Measurements from ENCODE around the gene STIM2.

STIM2 gene

DNA sequence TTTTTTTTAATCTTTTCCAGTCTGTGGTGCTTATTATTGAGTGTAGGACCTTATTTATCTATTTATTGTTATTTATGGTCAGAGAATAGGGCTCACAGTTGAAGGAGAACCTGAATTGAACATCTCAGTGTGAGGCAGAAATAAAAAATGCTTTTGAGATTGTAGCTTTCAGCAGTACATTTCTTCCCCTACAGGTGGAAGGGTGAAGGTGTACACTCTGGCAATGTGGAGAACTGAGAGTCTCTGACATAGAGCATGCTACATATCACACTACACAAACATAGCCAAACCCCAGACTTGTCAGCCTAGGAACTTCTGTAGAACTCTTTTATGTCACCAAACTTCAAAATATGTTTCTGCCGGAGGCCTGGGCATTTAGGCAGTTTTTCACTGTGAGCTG is 140.2 kb downstream of the STIM2 start:
- H2AK5ac ChIP-seq (ENCODE audit: low read depth, low read length), result no peak overlapping the region
- no peak overlapping the region for H2BK120ac ChIP-seq (ENCODE audit: low read depth, low read length)
- no peak overlapping the region for H2BK5ac ChIP-seq (ENCODE audit: low read length)
- no peak overlapping the region for H4K8ac ChIP-seq (ENCODE audit: low read depth, low read length)
- H2BK12ac ChIP-seq (ENCODE audit: low read length), result no peak overlapping the region
- no peak overlapping the region for H2AFZ ChIP-seq (ENCODE audit: low read length)
- no peak overlapping the region for H3K4me3 ChIP-seq (ENCODE audit: low read length in 2 of 2)
- H3K9me3 ChIP-seq (replicated peaks in 1 of 2; ENCODE audit: control insufficient read depth in 2 of 2, insufficient read depth in 1 of 2, low read depth in 1 of 2, low read length in 2 of 2), result no peaks in the 10 kb centered on the region
- no peak overlapping the region for H3K4ac ChIP-seq (ENCODE audit: low read length)
- H2BK15ac ChIP-seq (ENCODE audit: low read length), result no peak overlapping the region
- H3K18ac ChIP-seq (ENCODE audit: low read length), result no peak overlapping the region
- no peaks in the 10 kb centered on the region for H3K79me1 ChIP-seq (ENCODE audit: low read depth, low read length)
- DNase-seq (ENCODE audit: low spot score), result no peak
- no peak overlapping the region for H3K27ac ChIP-seq (replicated peaks; ENCODE audit: low read length)
- no peak overlapping the region for H3K4me2 ChIP-seq (ENCODE audit: insufficient read depth, low read length, poor library complexity, severe bottlenecking)
- WGBS, 2 donors (ENCODE audit: extremely low coverage in 2 of 2, insufficient read length in 2 of 2, insufficient replicate concordance in 1 of 2), result no CpG with 5 or more reads among the region's 1 CpG
- no peak overlapping the region for H3K23ac ChIP-seq (ENCODE audit: low read depth, low read length, poor library complexity)
- H4K91ac ChIP-seq (ENCODE audit: low read depth, low read length, poor library complexity), result no peak overlapping the region
- H3K36me3 ChIP-seq (replicated peaks in 1 of 2; ENCODE audit: control insufficient read depth in 2 of 2, insufficient read depth in 2 of 2, low read length in 2 of 2), result peaks cover 0 to 32% of the 10 kb centered on the region in 2 donors
- no peak overlapping the region for H3K9ac ChIP-seq (ENCODE audit: low read depth, low read length, poor library complexity)
- H3K27me3 ChIP-seq (ENCODE audit: control insufficient read depth in 3 of 3, insufficient read depth in 3 of 3, low read depth in 1 of 3, low read length in 3 of 3), result no peaks in the 10 kb centered on the region
- no peaks in the 10 kb centered on the region for H3K4me1 ChIP-seq (ENCODE audit: control insufficient read depth in 2 of 2, insufficient read depth in 1 of 2, low read depth in 1 of 2, low read length in 2 of 2)
- no peak overlapping the region for H3K14ac ChIP-seq (ENCODE audit: low read length)

DNA sequence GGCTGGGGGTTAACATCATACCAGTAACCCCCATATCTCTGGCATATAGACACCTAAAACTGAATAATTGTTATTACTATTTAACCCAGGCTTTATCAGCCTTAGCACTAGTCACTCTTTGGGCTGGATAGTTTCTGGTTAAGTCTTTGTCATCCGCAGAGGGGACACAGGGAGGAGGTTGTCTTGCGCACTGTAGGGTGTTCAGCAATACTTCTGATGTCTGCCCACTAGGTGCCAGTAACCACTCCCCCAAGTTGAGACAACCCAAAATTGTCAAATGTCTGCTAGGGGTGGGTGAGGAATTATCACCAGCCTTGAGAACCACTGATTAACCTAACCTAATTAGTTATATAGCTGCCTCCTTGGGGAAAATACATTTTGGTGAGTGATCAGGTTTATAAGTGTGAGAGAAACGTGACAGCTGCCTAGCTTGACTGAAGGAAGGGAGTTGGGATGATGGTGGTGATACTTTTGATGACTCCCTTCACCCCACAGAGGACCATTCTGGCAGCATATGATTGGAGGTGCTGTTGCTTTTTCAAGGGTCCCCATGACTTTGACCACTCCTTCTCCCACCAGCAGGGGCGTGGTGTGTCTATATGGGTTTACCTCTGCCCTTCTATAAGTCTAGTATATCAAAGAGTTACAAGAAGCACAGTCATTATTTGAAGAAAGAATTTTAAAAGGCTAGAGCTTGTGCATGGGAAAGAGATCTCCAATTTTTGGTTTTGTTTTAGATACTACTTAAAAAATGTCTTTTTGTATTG is 140.9 kb downstream of the STIM2 start:
- no peak for DNase-seq (ENCODE audit: low spot score)
- no peak overlapping the region for H3K4me2 ChIP-seq (ENCODE audit: insufficient read depth, low read length, poor library complexity, severe bottlenecking)
- no peak overlapping the region for H2BK120ac ChIP-seq (ENCODE audit: low read depth, low read length)
- H2AFZ ChIP-seq (ENCODE audit: low read length), result no peak overlapping the region
- H3K79me1 ChIP-seq (ENCODE audit: low read depth, low read length), result no peaks in the 10 kb centered on the region
- no peak overlapping the region for H3K4ac ChIP-seq (ENCODE audit: low read length)
- no peak overlapping the region for H2BK5ac ChIP-seq (ENCODE audit: low read length)
- H4K8ac ChIP-seq (ENCODE audit: low read depth, low read length), result no peak overlapping the region
- H4K91ac ChIP-seq (ENCODE audit: low read depth, low read length, poor library complexity), result no peak overlapping the region
- H3K14ac ChIP-seq (ENCODE audit: low read length), result no peak overlapping the region
- H2BK15ac ChIP-seq (ENCODE audit: low read length), result no peak overlapping the region
- H3K23ac ChIP-seq (ENCODE audit: low read depth, low read length, poor library complexity), result no peak overlapping the region
- H3K27ac ChIP-seq (replicated peaks; ENCODE audit: low read length), result no peak overlapping the region
- no peak overlapping the region for H3K18ac ChIP-seq (ENCODE audit: low read length)
- H3K4me1 ChIP-seq (ENCODE audit: control insufficient read depth in 2 of 2, insufficient read depth in 1 of 2, low read depth in 1 of 2, low read length in 2 of 2), result no peaks in the 10 kb centered on the region
- H2AK5ac ChIP-seq (ENCODE audit: low read depth, low read length), result no peak overlapping the region
- H3K9ac ChIP-seq (ENCODE audit: low read depth, low read length, poor library complexity), result no peak overlapping the region
- H2BK12ac ChIP-seq (ENCODE audit: low read length), result no peak overlapping the region
- no CpG with 5 or more reads among the region's 4 CpGs for WGBS, 2 donors (ENCODE audit: extremely low coverage in 2 of 2, insufficient read length in 2 of 2, insufficient replicate concordance in 1 of 2)
- peaks cover 0 to 26% of the 10 kb centered on the region in 2 donors for H3K36me3 ChIP-seq (replicated peaks in 1 of 2; ENCODE audit: control insufficient read depth in 2 of 2, insufficient read depth in 2 of 2, low read length in 2 of 2)
- no peaks in the 10 kb centered on the region for H3K9me3 ChIP-seq (replicated peaks in 1 of 2; ENCODE audit: control insufficient read depth in 2 of 2, insufficient read depth in 1 of 2, low read depth in 1 of 2, low read length in 2 of 2)
- H3K27me3 ChIP-seq (ENCODE audit: control insufficient read depth in 3 of 3, insufficient read depth in 3 of 3, low read depth in 1 of 3, low read length in 3 of 3), result no peaks in the 10 kb centered on the region
- no peak overlapping the region for H3K4me3 ChIP-seq (ENCODE audit: low read length in 2 of 2)

DNA sequence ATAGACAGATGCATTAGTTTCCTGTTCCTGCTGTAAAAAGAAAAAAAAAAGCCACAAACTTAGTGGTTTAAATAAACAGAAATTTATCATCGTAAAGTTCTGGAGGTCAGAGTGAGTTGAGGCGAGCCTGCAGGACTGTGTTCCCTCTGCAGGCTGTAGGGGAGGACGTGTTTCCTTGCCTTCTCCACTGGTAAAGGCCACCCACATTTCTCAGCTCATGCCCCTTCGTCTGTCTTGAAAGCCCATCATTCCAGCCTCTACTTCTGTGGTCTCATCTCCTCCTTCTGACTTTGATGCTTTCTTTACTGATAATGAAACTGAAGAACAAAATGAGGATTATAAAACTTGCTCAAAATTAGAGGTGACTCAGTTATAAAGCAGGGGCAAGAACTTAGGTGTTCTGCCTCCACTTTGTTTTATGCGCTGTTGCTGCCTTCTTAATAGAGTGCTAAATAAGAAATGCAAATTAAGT is 143.0 kb downstream of the STIM2 start:
- H3K23ac ChIP-seq (ENCODE audit: low read depth, low read length, poor library complexity), result no peak overlapping the region
- H4K91ac ChIP-seq (ENCODE audit: low read depth, low read length, poor library complexity), result no peak overlapping the region
- H4K8ac ChIP-seq (ENCODE audit: low read depth, low read length), result no peak overlapping the region
- H3K4me3 ChIP-seq (ENCODE audit: low read length in 2 of 2), result no peak overlapping the region
- H2AFZ ChIP-seq (ENCODE audit: low read length), result no peak overlapping the region
- H3K4me2 ChIP-seq (ENCODE audit: insufficient read depth, low read length, poor library complexity, severe bottlenecking), result no peak overlapping the region
- DNase-seq (ENCODE audit: low spot score), result no peak
- no peak overlapping the region for H3K14ac ChIP-seq (ENCODE audit: low read length)
- no peak overlapping the region for H2BK120ac ChIP-seq (ENCODE audit: low read depth, low read length)
- H2BK5ac ChIP-seq (ENCODE audit: low read length), result no peak overlapping the region
- H3K79me1 ChIP-seq (ENCODE audit: low read depth, low read length), result no peaks in the 10 kb centered on the region
- no peak overlapping the region for H3K4ac ChIP-seq (ENCODE audit: low read length)
- no CpG with 5 or more reads among the region's 5 CpGs for WGBS, 2 donors (ENCODE audit: extremely low coverage in 2 of 2, insufficient read length in 2 of 2, insufficient replicate concordance in 1 of 2)
- no peak overlapping the region for H2AK5ac ChIP-seq (ENCODE audit: low read depth, low read length)
- H3K9me3 ChIP-seq (replicated peaks in 1 of 2; ENCODE audit: control insufficient read depth in 2 of 2, insufficient read depth in 1 of 2, low read depth in 1 of 2, low read length in 2 of 2), result no peaks in the 10 kb centered on the region
- no peaks in the 10 kb centered on the region for H3K27me3 ChIP-seq (ENCODE audit: control insufficient read depth in 3 of 3, insufficient read depth in 3 of 3, low read depth in 1 of 3, low read length in 3 of 3)
- H2BK12ac ChIP-seq (ENCODE audit: low read length), result no peak overlapping the region
- H3K27ac ChIP-seq (replicated peaks; ENCODE audit: low read length), result no peak overlapping the region
- H3K18ac ChIP-seq (ENCODE audit: low read length), result no peak overlapping the region
- H3K36me3 ChIP-seq (replicated peaks in 1 of 2; ENCODE audit: control insufficient read depth in 2 of 2, insufficient read depth in 2 of 2, low read length in 2 of 2), result peaks cover 0 to 26% of the 10 kb centered on the region in 2 donors
- no peaks in the 10 kb centered on the region for H3K4me1 ChIP-seq (ENCODE audit: control insufficient read depth in 2 of 2, insufficient read depth in 1 of 2, low read depth in 1 of 2, low read length in 2 of 2)
- no peak overlapping the region for H3K9ac ChIP-seq (ENCODE audit: low read depth, low read length, poor library complexity)
- no peak overlapping the region for H2BK15ac ChIP-seq (ENCODE audit: low read length)

DNA sequence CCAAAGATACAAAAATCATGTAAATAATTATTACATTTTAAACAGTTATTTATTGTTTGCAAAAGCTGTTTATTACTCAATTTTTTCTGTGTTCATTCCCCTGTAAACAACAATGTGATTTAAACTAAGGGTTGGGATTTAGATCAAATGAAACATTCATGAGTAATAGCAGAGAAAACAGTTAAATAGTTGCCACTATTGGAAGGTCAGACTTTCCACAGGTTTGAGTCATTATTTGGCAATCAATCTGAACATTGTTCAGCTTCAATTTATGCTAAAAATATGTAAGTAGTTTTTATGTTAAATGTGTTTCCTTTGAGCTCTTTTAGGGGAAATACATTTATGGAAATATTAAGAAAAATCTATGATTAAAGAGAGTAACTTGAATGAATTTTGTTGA is 144.9 kb downstream of the STIM2 start:
- Histone ChIP-seq H3K14ac (ENCODE audit: low read length) (no peak overlapping the region), H4K8ac (ENCODE audit: low read depth, low read length) (no peak overlapping the region), H3K4me2 (ENCODE audit: insufficient read depth, low read length, poor library complexity, severe bottlenecking) (no peak overlapping the region), H3K4ac (ENCODE audit: low read length) (no peak overlapping the region), H3K23ac (ENCODE audit: low read depth, low read length, poor library complexity) (no peak overlapping the region), H3K18ac (ENCODE audit: low read length) (no peak overlapping the region), H4K91ac (ENCODE audit: low read depth, low read length, poor library complexity) (no peak overlapping the region), H2BK5ac (ENCODE audit: low read length) (no peak overlapping the region), H3K27me3 (ENCODE audit: control insufficient read depth in 3 of 3, insufficient read depth in 3 of 3, low read depth in 1 of 3, low read length in 3 of 3) (no peaks in the 10 kb centered on the region), H3K27ac (replicated peaks; ENCODE audit: low read length) (no peak overlapping the region), H3K9me3 (replicated peaks in 1 of 2; ENCODE audit: control insufficient read depth in 2 of 2, insufficient read depth in 1 of 2, low read depth in 1 of 2, low read length in 2 of 2) (no peaks in the 10 kb centered on the region), H3K4me1 (ENCODE audit: control insufficient read depth in 2 of 2, insufficient read depth in 1 of 2, low read depth in 1 of 2, low read length in 2 of 2) (no peaks in the 10 kb centered on the region), H2AFZ (ENCODE audit: low read length) (no peak overlapping the region), H2BK120ac (ENCODE audit: low read depth, low read length) (no peak overlapping the region), H2BK12ac (ENCODE audit: low read length) (no peak overlapping the region), H2BK15ac (ENCODE audit: low read length) (no peak overlapping the region), H2AK5ac (ENCODE audit: low read depth, low read length) (no peak overlapping the region), H3K4me3 (ENCODE audit: low read length in 2 of 2) (no peak overlapping the region), H3K79me1 (ENCODE audit: low read depth, low read length) (no peaks in the 10 kb centered on the region), H3K36me3 (replicated peaks in 1 of 2; ENCODE audit: control insufficient read depth in 2 of 2, insufficient read depth in 2 of 2, low read length in 2 of 2) (peaks cover 0 to 38% of the 10 kb centered on the region in 2 donors), H3K9ac (ENCODE audit: low read depth, low read length, poor library complexity) (no peak overlapping the region)
- no peak for DNase-seq (ENCODE audit: low spot score)
